ENCODE results near the gene MAPK11. TPM values are rescaled to one million over a fixed set of nuclear protein-coding genes. Genes with fewer than 3 reads are reported as not detected.

The MAPK11 gene
- total RNA-seq, 6 experiments from 2014 or later: 1.7 to 6.4 (median 2.5) TPM

DNA sequence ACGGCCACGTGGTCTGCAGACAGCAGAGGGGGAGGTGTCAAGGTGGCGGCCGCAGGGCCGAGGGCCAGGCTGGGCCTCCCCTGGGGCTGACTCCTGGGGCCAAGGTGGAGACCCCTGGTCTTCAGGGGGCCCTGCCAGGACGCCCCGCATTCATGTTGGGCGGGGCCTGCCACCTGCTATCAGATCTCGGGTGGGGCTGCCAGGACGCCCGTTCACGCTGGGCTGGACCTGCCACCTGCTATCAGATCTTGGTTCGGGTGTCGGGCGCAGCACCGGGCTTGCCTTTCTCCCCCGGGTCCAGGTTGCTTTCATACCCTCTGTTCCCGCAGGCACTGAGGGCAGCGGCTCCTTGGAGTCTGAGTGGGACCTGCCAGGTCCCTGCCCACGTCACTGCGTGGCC lies 16.1 kb upstream of the MAPK11 start:
- ATAC-seq: no peak

DNA sequence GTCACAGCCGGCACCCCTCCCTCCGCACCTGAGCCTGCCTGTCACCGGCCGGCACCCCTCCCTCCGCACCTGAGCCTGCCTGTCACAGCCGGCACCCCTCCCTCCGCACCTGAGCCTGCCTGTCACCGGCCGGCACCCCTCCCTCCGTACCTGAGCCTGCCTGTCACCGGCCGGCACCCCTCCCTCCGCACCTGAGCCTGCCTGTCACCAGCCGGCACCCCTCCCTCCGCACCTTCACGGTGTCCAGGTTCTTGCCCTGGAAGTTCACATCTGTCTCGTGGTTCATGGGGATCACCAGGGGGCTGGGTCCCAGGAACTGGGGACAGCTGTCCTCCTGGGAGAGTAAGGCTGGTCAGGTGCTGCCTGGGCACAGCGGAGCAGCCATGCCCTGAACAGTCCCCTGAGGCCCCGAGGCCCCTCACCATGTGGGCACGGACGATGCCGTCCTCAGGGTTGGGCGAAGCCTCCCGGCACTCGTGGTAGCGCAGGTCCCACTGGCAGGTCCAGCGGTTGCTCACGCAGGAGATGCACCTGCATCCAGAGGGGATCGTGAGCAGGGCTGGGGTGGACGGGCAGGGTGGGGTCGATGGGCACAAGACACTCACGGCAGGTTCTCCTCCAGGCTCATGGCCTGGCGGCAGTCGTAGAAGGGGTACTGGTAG lies 15.5 kb upstream of the MAPK11 start:
- ATAC-seq (no peak), DNase-seq (no peak)
- WGBS (ENCODE audit: insufficient coverage, low coverage, low lambda C conversion rate, missing lambda C conversion rate): 95% methylated on average over 3 of the region's 34 CpGs
- H3K27me3 ChIP-seq: no peaks in the 10 kb centered on the region
- peaks cover 6 to 86% (median 56%) of the 10 kb centered on the region in 4 donors for H3K36me3 ChIP-seq
- intact Hi-C loops (cut with DNase I): no loop called here
- no peak overlapping the region for H3K4me3 ChIP-seq
- H3K27ac ChIP-seq: no peak overlapping the region
- TF ChIP-seq, protein P1, sequence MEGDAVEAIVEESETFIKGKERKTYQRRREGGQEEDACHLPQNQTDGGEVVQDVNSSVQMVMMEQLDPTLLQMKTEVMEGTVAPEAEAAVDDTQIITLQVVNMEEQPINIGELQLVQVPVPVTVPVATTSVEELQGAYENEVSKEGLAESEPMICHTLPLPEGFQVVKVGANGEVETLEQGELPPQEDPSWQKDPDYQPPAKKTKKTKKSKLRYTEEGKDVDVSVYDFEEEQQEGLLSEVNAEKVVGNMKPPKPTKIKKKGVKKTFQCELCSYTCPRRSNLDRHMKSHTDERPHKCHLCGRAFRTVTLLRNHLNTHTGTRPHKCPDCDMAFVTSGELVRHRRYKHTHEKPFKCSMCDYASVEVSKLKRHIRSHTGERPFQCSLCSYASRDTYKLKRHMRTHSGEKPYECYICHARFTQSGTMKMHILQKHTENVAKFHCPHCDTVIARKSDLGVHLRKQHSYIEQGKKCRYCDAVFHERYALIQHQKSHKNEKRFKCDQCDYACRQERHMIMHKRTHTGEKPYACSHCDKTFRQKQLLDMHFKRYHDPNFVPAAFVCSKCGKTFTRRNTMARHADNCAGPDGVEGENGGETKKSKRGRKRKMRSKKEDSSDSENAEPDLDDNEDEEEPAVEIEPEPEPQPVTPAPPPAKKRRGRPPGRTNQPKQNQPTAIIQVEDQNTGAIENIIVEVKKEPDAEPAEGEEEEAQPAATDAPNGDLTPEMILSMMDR (IDR thresholded peaks at IDR 0.05): no peak
- TF ChIP-seq POLR2A (IDR thresholded peaks at IDR 0.05): no peak
- no peaks in the 10 kb centered on the region for H3K9me3 ChIP-seq
- no peaks in the 10 kb centered on the region for H3K4me1 ChIP-seq

More for the DNA sequence above, 16.1 kb upstream of the MAPK11 start:
- TF ChIP-seq, protein P1 (IDR thresholded peaks at IDR 0.05): no peak
- no peak for TF ChIP-seq POLR2A (IDR thresholded peaks at IDR 0.05)
- no CpG with 5 or more reads among the region's 21 CpGs for WGBS (ENCODE audit: insufficient coverage, low coverage, low lambda C conversion rate, missing lambda C conversion rate)
- Histone ChIP-seq H3K36me3 (peaks cover 6 to 80% (median 51%) of the 10 kb centered on the region in 4 donors), H3K27ac (no peak overlapping the region), H3K4me3 (no peak overlapping the region), H3K9me3 (no peaks in the 10 kb centered on the region), H3K27me3 (no peaks in the 10 kb centered on the region), H3K4me1 (no peaks in the 10 kb centered on the region)
- DNase-seq: no peak
- intact Hi-C loops (cut with DNase I): no loop called here

DNA sequence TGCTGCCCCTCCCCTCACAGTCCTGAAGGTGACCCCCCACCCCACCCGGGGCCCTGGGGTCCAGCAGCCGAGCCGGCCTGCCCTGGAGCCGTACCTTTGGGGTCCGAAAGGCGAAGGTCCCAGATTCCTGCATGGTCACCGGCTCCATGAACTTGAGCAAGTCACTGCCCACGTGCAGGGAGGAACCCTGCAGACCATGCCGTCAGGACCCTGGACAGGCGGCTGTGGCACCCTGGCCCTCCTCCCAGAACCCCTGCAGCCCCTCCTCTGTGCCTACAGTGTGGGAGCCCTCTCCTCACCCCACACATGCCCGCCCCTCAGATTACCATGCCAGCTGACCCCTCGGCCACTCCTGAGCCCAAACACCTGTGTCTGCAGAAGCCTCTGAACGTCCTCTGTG lies 14.3 kb upstream of the MAPK11 start:
- Histone ChIP-seq H3K9me3 (no peaks in the 10 kb centered on the region), H3K27me3 (no peaks in the 10 kb centered on the region), H3K36me3 (peaks cover 6 to 90% (median 62%) of the 10 kb centered on the region in 4 donors), H3K4me3 (no peak overlapping the region), H3K4me1 (no peaks in the 10 kb centered on the region), H3K27ac (no peak overlapping the region)
- no peak for TF ChIP-seq POLR2A (IDR thresholded peaks at IDR 0.05)
- TF ChIP-seq, protein P1 (IDR thresholded peaks at IDR 0.05): no peak
- ATAC-seq (no peak), DNase-seq (no peak)
- 71% methylated on average over 2 of the region's 13 CpGs for WGBS (ENCODE audit: insufficient coverage, low coverage, low lambda C conversion rate, missing lambda C conversion rate)
- intact Hi-C loops (cut with DNase I): no loop called here

DNA sequence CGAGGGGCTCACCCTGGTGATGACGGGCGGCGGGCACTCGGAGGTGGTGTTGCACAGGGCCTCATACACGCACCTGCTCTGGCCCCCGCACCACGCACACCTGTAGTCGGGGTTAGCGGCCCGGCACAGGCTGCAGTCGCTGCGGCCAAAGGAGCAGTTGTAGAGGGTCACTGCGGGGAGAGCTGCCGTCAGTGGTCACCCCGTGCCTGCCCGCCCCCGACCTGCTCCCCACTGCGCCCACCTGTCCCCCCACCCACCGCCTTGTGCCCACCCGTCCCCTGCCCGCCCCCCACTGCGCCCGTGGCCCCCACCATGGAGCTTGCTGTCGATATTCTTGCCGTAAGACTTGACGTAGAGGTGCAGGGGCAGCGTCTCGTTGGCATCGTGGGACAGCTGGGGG lies 13.6 kb upstream of the MAPK11 start:
- H3K4me1 ChIP-seq: no peaks in the 10 kb centered on the region
- intact Hi-C loops (cut with DNase I): no loop called here
- peaks cover 5 to 88% (median 62%) of the 10 kb centered on the region in 4 donors for H3K36me3 ChIP-seq
- H3K27me3 ChIP-seq: no peaks in the 10 kb centered on the region
- TF ChIP-seq, protein P1 (IDR thresholded peaks at IDR 0.05): no peak
- no peak for TF ChIP-seq POLR2A (IDR thresholded peaks at IDR 0.05)
- ATAC-seq (no peak), DNase-seq (no peak)
- H3K27ac ChIP-seq: no peak overlapping the region
- no peak overlapping the region for H3K4me3 ChIP-seq
- H3K9me3 ChIP-seq: no peaks in the 10 kb centered on the region
- WGBS (ENCODE audit: insufficient coverage, low coverage, low lambda C conversion rate, missing lambda C conversion rate): 93% methylated on average over 5 of the region's 30 CpGs

Data from right lobe of liver (tissue), 6 donors.